Calu3 (cell line): Measurements from ENCODE around the gene EIF5. TPM values are rescaled to one million over a fixed set of nuclear protein-coding genes. Genes with fewer than 3 reads are reported as not detected.
A peak's percentile ranks its signal among the peaks of the same experiment; 100 is the strongest.

Source experiments
- BruUV-seq: library from RNA; stranded (reverse); fragments of 400-500 nt; replicated peaks from 2 replicates; lab custom pipeline; 2021; lab: Mats Ljungman, UMichigan
- CTCF ChIA-PET: fragments of 300-600 bp; sonication (Branson Sonifier 250); formaldehyde crosslinking; loops from one replicate; lab custom pipeline; 2022; ENCODE audit warnings: antibody characterized with exemption; lab: Charles Lee
- DNase-seq: peaks from one replicate; pipeline ENCODE4 v3.0.0; 2022
- H3K27ac Mint-ChIP-seq: one replicate; pipeline ENCODE4 v1.8.0; 2022; ENCODE audit warnings: mixed read lengths; ENCODE audit not compliant: unreplicated experiment
- H3K27me3 Mint-ChIP-seq: one replicate; pipeline ENCODE4 v1.8.0; 2022; ENCODE audit warnings: mixed read lengths; ENCODE audit not compliant: unreplicated experiment
- H3K36me3 Mint-ChIP-seq: one replicate; pipeline ENCODE4 v1.8.0; 2022; ENCODE audit warnings: mild to moderate bottlenecking, moderate library complexity, mixed read lengths; ENCODE audit not compliant: insufficient read depth, unreplicated experiment
- H3K4me1 Mint-ChIP-seq: one replicate; pipeline ENCODE4 v1.8.0; 2022; ENCODE audit warnings: mild to moderate bottlenecking, low read depth, mixed read lengths; ENCODE audit not compliant: unreplicated experiment
- H3K4me3 Mint-ChIP-seq: one replicate; pipeline ENCODE4 v1.8.0; 2022; ENCODE audit warnings: mild to moderate bottlenecking, low read depth, moderate library complexity, mixed read lengths; ENCODE audit not compliant: unreplicated experiment
- H3K9me3 Mint-ChIP-seq: one replicate; pipeline ENCODE4 v1.8.0; 2022; ENCODE audit warnings: low read depth, mixed read lengths; ENCODE audit not compliant: unreplicated experiment
- intact Hi-C: fragments of 100-400 bp; cut with micrococcal nuclease; formaldehyde crosslinking; loops from one replicate; pipeline ENCODE4 v1.10.0; 2022; ENCODE audit not compliant: unreplicated experiment
- total RNA-seq: library from RNA; stranded (reverse); gene quantifications from 2 replicates; pipeline ENCODE4 v1.2.3, GENCODE V29; 2022
- TF ChIP-seq, protein P1 (sequence below): fragments of 200-600 bp; IDR thresholded peaks from one replicate; pipeline ENCODE4 v1.8.0; 2022; ENCODE audit warnings: antibody characterized with exemption; ENCODE audit not compliant: unreplicated experiment

EIF5 gene
- total RNA-seq, 1 experiment from 2014 or later, result 328 TPM

GRCh38 chr14:103343905-103344797 lies 10.1 kb downstream of the EIF5 start:
- TF ChIP-seq, protein P1, sequence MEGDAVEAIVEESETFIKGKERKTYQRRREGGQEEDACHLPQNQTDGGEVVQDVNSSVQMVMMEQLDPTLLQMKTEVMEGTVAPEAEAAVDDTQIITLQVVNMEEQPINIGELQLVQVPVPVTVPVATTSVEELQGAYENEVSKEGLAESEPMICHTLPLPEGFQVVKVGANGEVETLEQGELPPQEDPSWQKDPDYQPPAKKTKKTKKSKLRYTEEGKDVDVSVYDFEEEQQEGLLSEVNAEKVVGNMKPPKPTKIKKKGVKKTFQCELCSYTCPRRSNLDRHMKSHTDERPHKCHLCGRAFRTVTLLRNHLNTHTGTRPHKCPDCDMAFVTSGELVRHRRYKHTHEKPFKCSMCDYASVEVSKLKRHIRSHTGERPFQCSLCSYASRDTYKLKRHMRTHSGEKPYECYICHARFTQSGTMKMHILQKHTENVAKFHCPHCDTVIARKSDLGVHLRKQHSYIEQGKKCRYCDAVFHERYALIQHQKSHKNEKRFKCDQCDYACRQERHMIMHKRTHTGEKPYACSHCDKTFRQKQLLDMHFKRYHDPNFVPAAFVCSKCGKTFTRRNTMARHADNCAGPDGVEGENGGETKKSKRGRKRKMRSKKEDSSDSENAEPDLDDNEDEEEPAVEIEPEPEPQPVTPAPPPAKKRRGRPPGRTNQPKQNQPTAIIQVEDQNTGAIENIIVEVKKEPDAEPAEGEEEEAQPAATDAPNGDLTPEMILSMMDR, result no peak
- H3K36me3 Mint-ChIP-seq, result peaks cover 66% of the 10 kb centered on the region
- no peaks in the 10 kb centered on the region for H3K9me3 Mint-ChIP-seq
- H3K4me1 Mint-ChIP-seq, result no peaks in the 10 kb centered on the region
- H3K27me3 Mint-ChIP-seq, result no peaks in the 10 kb centered on the region
- BruUV-seq, result no TSS peak
- peak overlapping the region; percentile 37 for H3K27ac Mint-ChIP-seq
- CTCF ChIA-PET, result interaction anchor here (1.7 kb wide), 1 partner anchor 47 kb away, joined by 5 read pairs; no protein-coding TSS in a partner anchor
- DNase-seq, result no peak
- H3K4me3 Mint-ChIP-seq, result no peak overlapping the region
- intact Hi-C loops, result no loop called here

DNA sequence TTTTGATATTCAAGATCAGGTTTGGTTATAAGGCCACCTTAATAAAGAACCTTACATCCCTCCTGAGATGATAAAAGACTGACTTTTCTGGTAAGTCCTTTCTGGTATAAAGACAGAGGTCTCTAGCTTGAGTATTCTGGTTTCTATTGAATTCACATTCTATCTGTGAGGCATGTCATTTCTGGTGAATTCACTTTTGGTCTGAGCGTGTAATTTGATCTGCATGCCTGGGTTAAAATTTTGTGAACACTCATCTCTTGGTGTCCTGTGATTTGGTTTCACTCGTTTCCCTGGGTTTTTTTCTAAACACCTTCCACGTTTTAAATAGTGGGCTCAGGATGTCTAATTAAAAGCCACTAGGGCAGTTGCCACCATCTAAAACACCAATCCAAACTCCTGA lies 12.2 kb downstream of the EIF5 start:
- no peak for DNase-seq
- Mint-ChIP-seq H3K4me3 (no peak overlapping the region), H3K4me1 (no peaks in the 10 kb centered on the region), H3K36me3 (peaks cover 46% of the 10 kb centered on the region), H3K9me3 (no peaks in the 10 kb centered on the region), H3K27me3 (no peaks in the 10 kb centered on the region), H3K27ac (no peak overlapping the region)
- no TSS peak for BruUV-seq
- intact Hi-C loops, result no loop called here
- CTCF ChIA-PET, result interaction anchor here (1.7 kb wide), 1 partner anchor 44 kb away, joined by 5 read pairs; no protein-coding TSS in a partner anchor
- TF ChIP-seq, protein P1, result no peak

GRCh38 chr14:103347091-103347815 lies 13.2 kb downstream of the EIF5 start:
- Mint-ChIP-seq H3K9me3 (no peaks in the 10 kb centered on the region), H3K27me3 (no peaks in the 10 kb centered on the region), H3K4me3 (no peak overlapping the region), H3K36me3 (peaks cover 37% of the 10 kb centered on the region), H3K4me1 (no peaks in the 10 kb centered on the region), H3K27ac (peak overlapping the region; percentile 15)
- CTCF ChIA-PET, result no interaction called here
- no TSS peak for BruUV-seq
- TF ChIP-seq, protein P1, result no peak
- DNase-seq, result no peak
- intact Hi-C loops, result no loop called here

DNA sequence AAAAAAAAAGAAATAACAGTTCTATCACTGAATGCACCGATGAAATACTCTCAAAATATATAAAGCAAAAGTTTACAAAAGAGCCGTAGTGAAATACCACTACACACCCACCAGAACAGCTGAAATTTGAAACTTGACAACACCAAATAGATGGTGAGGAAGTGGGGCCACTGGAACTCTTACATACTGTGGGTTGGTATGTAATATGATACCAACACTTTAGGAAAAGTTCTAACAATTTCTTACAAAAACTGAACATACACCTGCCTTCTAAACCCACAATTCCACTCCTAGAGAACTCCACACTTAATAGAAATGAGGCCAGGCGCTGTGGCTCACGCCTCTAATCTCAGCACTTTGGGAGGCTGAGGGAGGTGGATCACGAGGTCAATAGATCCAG lies 14.1 kb downstream of the EIF5 start:
- H3K27me3 Mint-ChIP-seq, result no peaks in the 10 kb centered on the region
- H3K9me3 Mint-ChIP-seq, result peaks cover 2% of the 10 kb centered on the region
- DNase-seq, result no peak
- no peaks in the 10 kb centered on the region for H3K4me1 Mint-ChIP-seq
- BruUV-seq, result no TSS peak
- H3K4me3 Mint-ChIP-seq, result no peak overlapping the region
- intact Hi-C loops, result no loop called here
- CTCF ChIA-PET, result interaction anchor here (1.0 kb wide), 1 partner anchor 14 kb away, joined by 4 read pairs; the partner anchor contains the start of gene EIF5
- TF ChIP-seq, protein P1, result no peak
- H3K27ac Mint-ChIP-seq, result no peak overlapping the region
- peaks cover 32% of the 10 kb centered on the region for H3K36me3 Mint-ChIP-seq
